ENCODE measurements around the gene LRIG1. TPM values are rescaled to one million over a fixed set of nuclear protein-coding genes. Genes with fewer than 3 reads are reported as not detected.

Gene LRIG1
- total and polyA plus RNA-seq, 7 donors = 9.8 to 119 (median 41.1) TPM

- no peak for TF ChIP-seq CTCF (IDR thresholded peaks at IDR 0.05)
- Histone ChIP-seq H3K9me3 (no peaks in the 10 kb centered on the region), H3K4me1 (peaks cover 70% of the 10 kb centered on the region), H3K27ac (peak overlapping the region; percentile 40), H3K4me3 (peak overlapping the region; percentile 13), H3K36me3 (ENCODE audit: insufficient read depth in 1 of 2, low read depth in 1 of 2) (no peaks in the 10 kb centered on the region), H3K27me3 (ENCODE audit: insufficient read depth in 3 of 3, low read length in 2 of 3) (no peaks in the 10 kb centered on the region)
- ATAC-seq = no peak
- intact Hi-C loops (cut with DNase I) = loop anchor here (5.0 kb wide), 2 partner anchors 88 to 218 kb away; no protein-coding TSS in a partner anchor
- DNase-seq = no peak
- WGBS, 3 donors = 12 to 19% (median 13%) methylated on average over 3 of the region's 3 CpGs
These were observed 5.2 kb downstream of the LRIG1 start for GRCh38 chr3:66495668-66496045.

- Histone ChIP-seq H3K27me3 (ENCODE audit: insufficient read depth in 3 of 3, low read length in 2 of 3) (no peaks in the 10 kb centered on the region), H3K4me1 (peaks cover 76% of the 10 kb centered on the region), H3K4me3 (no peak overlapping the region), H3K36me3 (ENCODE audit: insufficient read depth in 1 of 2, low read depth in 1 of 2) (no peaks in the 10 kb centered on the region), H3K9me3 (no peaks in the 10 kb centered on the region), H3K27ac (peak overlapping the region; percentile 40)
- no peak for TF ChIP-seq CTCF (IDR thresholded peaks at IDR 0.05)
- no peak for DNase-seq
- 31 to 53% (median 41%) methylated on average over 7 of the region's 7 CpGs for WGBS, 3 donors
- intact Hi-C loops (cut with DNase I) = loop anchor here (5.0 kb wide), 3 partner anchors 43 to 218 kb away; no protein-coding TSS in a partner anchor
- no peak for ATAC-seq
These were observed 5.7 kb downstream of the LRIG1 start for GRCh38 chr3:66494959-66495667.

GRCh38 chr3:66493458-66494099, 7.2 kb downstream of the LRIG1 start:
- no peak overlapping the region for H3K4me3 ChIP-seq
- H3K36me3 ChIP-seq (ENCODE audit: insufficient read depth in 1 of 2, low read depth in 1 of 2) = no peaks in the 10 kb centered on the region
- no peaks in the 10 kb centered on the region for H3K9me3 ChIP-seq
- 60 to 70% (median 67%) methylated on average over 5 of the region's 5 CpGs for WGBS, 3 donors
- peak overlapping the region; percentile 17 for H3K27ac ChIP-seq
- H3K27me3 ChIP-seq (ENCODE audit: insufficient read depth in 3 of 3, low read length in 2 of 3) = no peaks in the 10 kb centered on the region
- no peak for TF ChIP-seq CTCF (IDR thresholded peaks at IDR 0.05)
- peaks cover 84% of the 10 kb centered on the region for H3K4me1 ChIP-seq
- no peak for ATAC-seq
- intact Hi-C loops (cut with DNase I) = loop anchor here in 1 of 2 donors (5.0 kb wide), 1 partner anchor 41 kb away; no protein-coding TSS in a partner anchor
- DNase-seq = no peak

- Histone ChIP-seq H3K36me3 (ENCODE audit: insufficient read depth in 1 of 2, low read depth in 1 of 2) (no peaks in the 10 kb centered on the region), H3K4me1 (peaks cover 86% of the 10 kb centered on the region), H3K27ac (peak overlapping the region; percentile 17), H3K4me3 (no peak overlapping the region), H3K27me3 (ENCODE audit: insufficient read depth in 3 of 3, low read length in 2 of 3) (no peaks in the 10 kb centered on the region), H3K9me3 (no peaks in the 10 kb centered on the region)
- WGBS, 3 donors = 21 to 37% (median 28%) methylated on average over 7 of the region's 7 CpGs
- intact Hi-C loops (cut with DNase I) = loop anchor here in 1 of 2 donors (5.0 kb wide), 1 partner anchor 40 kb away; no protein-coding TSS in a partner anchor
- ATAC-seq = no peak
- no peak for DNase-seq
- TF ChIP-seq CTCF (IDR thresholded peaks at IDR 0.05) = no peak
These were observed 8.2 kb downstream of the LRIG1 start for GRCh38 chr3:66492672-66493071.

Measured in psoas muscle (tissue), 8 donors.